Activated CD4-positive, alpha-beta T cell treated with anti-CD3 and anti-CD28 coated beads, Interleukin-2, amount 10 ng/mL, durations not matched to agents 24 days and 14 days (primary cell): Measurements from ENCODE around the gene HEPACAM2. TPM values are rescaled to one million over a fixed set of nuclear protein-coding genes. Genes with fewer than 3 reads are reported as not detected.
A peak's percentile ranks its signal among the peaks of the same experiment; 100 is the strongest.

ENCODE experiments used
- DNase-seq: peaks from one replicate; pipeline ENCODE4 v3.0.0; 2022
- H3K27ac Mint-ChIP-seq: one replicate; pipeline ENCODE4 v1.8.0; 2022; ENCODE audit warnings: mild to moderate bottlenecking, mixed read lengths
- H3K27me3 Mint-ChIP-seq: one replicate; pipeline ENCODE4 v1.8.0; 2022; ENCODE audit warnings: mixed read lengths
- H3K36me3 Mint-ChIP-seq: one replicate; pipeline ENCODE4 v1.8.0; 2022; ENCODE audit warnings: low read depth, mild to moderate bottlenecking, mixed read lengths
- H3K4me1 Mint-ChIP-seq: one replicate; pipeline ENCODE4 v1.8.0; 2021; ENCODE audit warnings: mixed read lengths
- H3K4me3 Mint-ChIP-seq: one replicate; pipeline ENCODE4 v1.8.0; 2022; ENCODE audit warnings: mild to moderate bottlenecking, moderate library complexity, mixed read lengths
- H3K9me3 Mint-ChIP-seq: one replicate; pipeline ENCODE4 v1.8.0; 2021; ENCODE audit warnings: mixed read lengths
- intact Hi-C: fragments of 100-400 bp; cut with micrococcal nuclease; formaldehyde crosslinking; loops from one replicate; pipeline ENCODE4 v1.15.1; 2023
- total RNA-seq: library from RNA; stranded (reverse); gene quantifications from 2 replicates; pipeline ENCODE4 v1.2.3, GENCODE V29; 2022

Gene HEPACAM2
- total RNA-seq, result not detected in 2 replicates

GRCh38 chr7:93226310-93226709 is at the start of gene HEPACAM2:
TSS of gene HEPACAM2 (minus strand) at chr7:93226469.
- no peak for DNase-seq
- Mint-ChIP-seq H3K9me3 (no peaks in the 10 kb centered on the region), H3K27ac (no peak within 1 kb of the TSS), H3K27me3 (peaks cover 28% of the 10 kb centered on the region), H3K4me3 (no peak within 1 kb of the TSS), H3K4me1 (peaks cover 5% of the 10 kb centered on the region), H3K36me3 (no peaks in the 10 kb centered on the region)
- intact Hi-C loops, result no loop called here

- Mint-ChIP-seq H3K4me3 (no peak overlapping the region), H3K36me3 (no peaks in the 10 kb centered on the region), H3K27ac (no peak overlapping the region), H3K9me3 (no peaks in the 10 kb centered on the region), H3K27me3 (no peaks in the 10 kb centered on the region), H3K4me1 (no peaks in the 10 kb centered on the region)
- intact Hi-C loops, result no loop called here
- DNase-seq, result no peak
Measured at GRCh38 chr7:93265220-93265619, 39.0 kb upstream of the HEPACAM2 start.

- no peaks in the 10 kb centered on the region for H3K27me3 Mint-ChIP-seq
- DNase-seq, result no peak
- H3K4me1 Mint-ChIP-seq, result no peaks in the 10 kb centered on the region
- intact Hi-C loops, result no loop called here
- no peaks in the 10 kb centered on the region for H3K9me3 Mint-ChIP-seq
- H3K36me3 Mint-ChIP-seq, result no peaks in the 10 kb centered on the region
- H3K4me3 Mint-ChIP-seq, result no peak overlapping the region
- no peak overlapping the region for H3K27ac Mint-ChIP-seq
Measured at GRCh38 chr7:93262535-93262934, 36.3 kb upstream of the HEPACAM2 start.

- Mint-ChIP-seq H3K4me1 (no peaks in the 10 kb centered on the region), H3K9me3 (no peaks in the 10 kb centered on the region), H3K27ac (no peak overlapping the region), H3K4me3 (no peak overlapping the region), H3K27me3 (no peaks in the 10 kb centered on the region), H3K36me3 (no peaks in the 10 kb centered on the region)
- intact Hi-C loops, result no loop called here
- no peak for DNase-seq
Measured at GRCh38 chr7:93258661-93259060, 32.4 kb upstream of the HEPACAM2 start.

- Mint-ChIP-seq H3K36me3 (no peaks in the 10 kb centered on the region), H3K4me3 (no peak overlapping the region), H3K27me3 (no peaks in the 10 kb centered on the region), H3K9me3 (no peaks in the 10 kb centered on the region), H3K4me1 (no peaks in the 10 kb centered on the region), H3K27ac (no peak overlapping the region)
- no peak for DNase-seq
- intact Hi-C loops, result loop anchor here (5.0 kb wide), 3 partner anchors 193 to 1148 kb away; no protein-coding TSS in a partner anchor
Measured at GRCh38 chr7:93249491-93250148, 23.4 kb upstream of the HEPACAM2 start.

GRCh38 chr7:93245525-93246432 is 19.5 kb upstream of the HEPACAM2 start:
- no peaks in the 10 kb centered on the region for H3K4me1 Mint-ChIP-seq
- no peaks in the 10 kb centered on the region for H3K36me3 Mint-ChIP-seq
- intact Hi-C loops, result loop anchor here (1.0 to 5.0 kb wide), 4 partner anchors 197 to 1152 kb away; no protein-coding TSS in a partner anchor
- no peaks in the 10 kb centered on the region for H3K27me3 Mint-ChIP-seq
- DNase-seq, result no peak
- no peak overlapping the region for H3K27ac Mint-ChIP-seq
- no peaks in the 10 kb centered on the region for H3K9me3 Mint-ChIP-seq
- H3K4me3 Mint-ChIP-seq, result no peak overlapping the region

- Mint-ChIP-seq H3K4me1 (no peaks in the 10 kb centered on the region), H3K36me3 (no peaks in the 10 kb centered on the region), H3K9me3 (no peaks in the 10 kb centered on the region)
Measured at GRCh38 chr7:93242106-93242505, 15.8 kb upstream of the HEPACAM2 start.

GRCh38 chr7:93239824-93240223 is 13.6 kb upstream of the HEPACAM2 start:
- Mint-ChIP-seq H3K36me3 (no peaks in the 10 kb centered on the region), H3K9me3 (no peaks in the 10 kb centered on the region), H3K27me3 (no peaks in the 10 kb centered on the region), H3K27ac (no peak overlapping the region), H3K4me3 (no peak overlapping the region), H3K4me1 (no peaks in the 10 kb centered on the region)
- DNase-seq, result no peak
- intact Hi-C loops, result no loop called here

More at GRCh38 chr7:93242106-93242505, 15.8 kb upstream of the HEPACAM2 start:
- no peak for DNase-seq
- Mint-ChIP-seq H3K27ac (no peak overlapping the region), H3K27me3 (no peaks in the 10 kb centered on the region), H3K4me3 (no peak overlapping the region)
- intact Hi-C loops, result no loop called here

- Mint-ChIP-seq H3K4me1 (peaks cover under 1% of the 10 kb centered on the region), H3K4me3 (no peak overlapping the region), H3K27ac (no peak overlapping the region), H3K36me3 (no peaks in the 10 kb centered on the region), H3K27me3 (no peaks in the 10 kb centered on the region), H3K9me3 (no peaks in the 10 kb centered on the region)
- intact Hi-C loops, result no loop called here
- no peak for DNase-seq
Measured at GRCh38 chr7:93238748-93239147, 12.5 kb upstream of the HEPACAM2 start.

GRCh38 chr7:93238131-93238530 is 11.9 kb upstream of the HEPACAM2 start:
- Mint-ChIP-seq H3K4me3 (no peak overlapping the region), H3K4me1 (peaks cover 2% of the 10 kb centered on the region), H3K27me3 (no peaks in the 10 kb centered on the region), H3K27ac (no peak overlapping the region), H3K36me3 (no peaks in the 10 kb centered on the region), H3K9me3 (no peaks in the 10 kb centered on the region)
- intact Hi-C loops, result no loop called here
- no peak for DNase-seq

- Mint-ChIP-seq H3K27ac (no peak overlapping the region), H3K36me3 (no peaks in the 10 kb centered on the region), H3K4me3 (no peak overlapping the region), H3K27me3 (no peaks in the 10 kb centered on the region), H3K4me1 (peaks cover 8% of the 10 kb centered on the region), H3K9me3 (no peaks in the 10 kb centered on the region)
- intact Hi-C loops, result no loop called here
- no peak for DNase-seq
Measured at GRCh38 chr7:93235541-93235940, 9.3 kb upstream of the HEPACAM2 start.

GRCh38 chr7:93232673-93233018 is 6.4 kb upstream of the HEPACAM2 start:
- Mint-ChIP-seq H3K36me3 (no peaks in the 10 kb centered on the region), H3K4me1 (peaks cover 13% of the 10 kb centered on the region), H3K27me3 (peaks cover 1% of the 10 kb centered on the region), H3K27ac (peak overlapping the region; percentile 93), H3K9me3 (no peaks in the 10 kb centered on the region), H3K4me3 (peak overlapping the region; percentile 99)
- intact Hi-C loops, result loop anchor here (1.0 to 5.0 kb wide), 7 partner anchors 86 to 785 kb away; partner anchors contain the start of genes BET1, CDK6, GATAD1 and PEX1
- no peak for DNase-seq

- Mint-ChIP-seq H3K27me3 (peaks cover 4% of the 10 kb centered on the region), H3K9me3 (no peaks in the 10 kb centered on the region), H3K4me1 (peaks cover 13% of the 10 kb centered on the region), H3K4me3 (peak within 1 kb of the TSS; percentile 99), H3K27ac (peak within 1 kb of the TSS; percentile 93), H3K36me3 (no peaks in the 10 kb centered on the region)
- peak; percentile 98 for DNase-seq
- intact Hi-C loops, result loop anchor here (1.0 to 5.0 kb wide), 7 partner anchors 85 to 785 kb away; partner anchors contain the start of genes BET1, CDK6, GATAD1 and PEX1
Measured at GRCh38 chr7:93231799-93232672, 5.8 kb upstream of the HEPACAM2 start, which contains the start of gene VPS50. TSS of gene VPS50 (plus strand) at chr7:93232366. CDS start at chr7:93232468, 102 bp downstream.
